ENCODE data around the gene GNG5.

The GNG5 gene

DNA sequence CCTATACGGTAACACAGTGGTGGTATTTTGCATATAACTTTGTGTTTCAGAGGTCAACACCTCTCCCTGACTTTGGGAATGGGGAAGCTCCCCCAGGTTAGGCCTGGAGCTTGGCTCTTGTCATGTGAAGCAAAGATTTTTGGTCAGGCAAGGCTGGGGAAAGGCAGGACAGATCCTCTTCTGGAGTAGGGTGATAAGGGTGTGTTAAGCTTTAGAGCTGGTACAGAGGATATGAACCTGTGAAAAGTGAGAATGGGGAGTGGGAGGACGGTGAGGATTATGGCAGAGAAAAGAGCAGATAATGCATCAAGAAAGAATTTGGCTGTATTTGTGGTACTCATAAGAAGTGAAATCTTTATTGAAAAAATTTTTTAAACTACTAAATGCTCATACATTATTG, 25.1 kb downstream of the GNG5 start:
- TF ChIP-seq POLR2AphosphoS5 (IDR thresholded peaks at IDR 0.05; ENCODE audit: low read depth, low read length) (no peak), TAF1 (IDR thresholded peaks at IDR 0.05; ENCODE audit: borderline replicate concordance, insufficient read depth, low read length) (no peak), FOXP2 (optimal IDR thresholded peaks at IDR 0.05; ENCODE audit: borderline replicate concordance, extremely low read depth, extremely low read length, insufficient read depth) (no peak), SIN3A (IDR thresholded peaks at IDR 0.05; ENCODE audit: borderline replicate concordance, insufficient read depth, low read length) (no peak)
- TF ChIP-seq, protein P1, sequence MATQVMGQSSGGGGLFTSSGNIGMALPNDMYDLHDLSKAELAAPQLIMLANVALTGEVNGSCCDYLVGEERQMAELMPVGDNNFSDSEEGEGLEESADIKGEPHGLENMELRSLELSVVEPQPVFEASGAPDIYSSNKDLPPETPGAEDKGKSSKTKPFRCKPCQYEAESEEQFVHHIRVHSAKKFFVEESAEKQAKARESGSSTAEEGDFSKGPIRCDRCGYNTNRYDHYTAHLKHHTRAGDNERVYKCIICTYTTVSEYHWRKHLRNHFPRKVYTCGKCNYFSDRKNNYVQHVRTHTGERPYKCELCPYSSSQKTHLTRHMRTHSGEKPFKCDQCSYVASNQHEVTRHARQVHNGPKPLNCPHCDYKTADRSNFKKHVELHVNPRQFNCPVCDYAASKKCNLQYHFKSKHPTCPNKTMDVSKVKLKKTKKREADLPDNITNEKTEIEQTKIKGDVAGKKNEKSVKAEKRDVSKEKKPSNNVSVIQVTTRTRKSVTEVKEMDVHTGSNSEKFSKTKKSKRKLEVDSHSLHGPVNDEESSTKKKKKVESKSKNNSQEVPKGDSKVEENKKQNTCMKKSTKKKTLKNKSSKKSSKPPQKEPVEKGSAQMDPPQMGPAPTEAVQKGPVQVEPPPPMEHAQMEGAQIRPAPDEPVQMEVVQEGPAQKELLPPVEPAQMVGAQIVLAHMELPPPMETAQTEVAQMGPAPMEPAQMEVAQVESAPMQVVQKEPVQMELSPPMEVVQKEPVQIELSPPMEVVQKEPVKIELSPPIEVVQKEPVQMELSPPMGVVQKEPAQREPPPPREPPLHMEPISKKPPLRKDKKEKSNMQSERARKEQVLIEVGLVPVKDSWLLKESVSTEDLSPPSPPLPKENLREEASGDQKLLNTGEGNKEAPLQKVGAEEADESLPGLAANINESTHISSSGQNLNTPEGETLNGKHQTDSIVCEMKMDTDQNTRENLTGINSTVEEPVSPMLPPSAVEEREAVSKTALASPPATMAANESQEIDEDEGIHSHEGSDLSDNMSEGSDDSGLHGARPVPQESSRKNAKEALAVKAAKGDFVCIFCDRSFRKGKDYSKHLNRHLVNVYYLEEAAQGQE (IDR thresholded peaks at IDR 0.05; ENCODE audit: insufficient read depth in 1 of 2, low read depth in 2 of 2, low read length in 2 of 2) = no peak

DNA sequence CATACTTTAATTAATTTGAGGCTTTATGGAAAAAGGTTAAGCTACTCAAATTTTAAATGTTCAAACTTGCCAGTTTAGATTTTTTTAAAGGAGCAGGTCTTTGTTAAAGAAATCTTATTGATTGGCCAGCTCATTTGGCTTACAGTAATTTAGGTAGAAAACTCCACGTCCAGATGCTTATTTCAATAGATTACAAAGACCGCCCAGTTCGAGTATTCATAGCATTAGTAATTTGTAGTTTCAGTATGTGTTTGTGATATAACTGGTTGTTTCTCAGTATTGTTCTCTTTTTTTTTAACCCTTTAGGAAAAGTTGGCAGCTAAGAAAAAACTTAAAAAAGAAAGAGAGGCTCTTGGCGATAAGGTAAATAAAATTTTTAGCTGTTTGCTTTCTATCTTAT, 25.7 kb downstream of the GNG5 start:
- TF ChIP-seq SIN3A (IDR thresholded peaks at IDR 0.05; ENCODE audit: borderline replicate concordance, insufficient read depth, low read length) = no peak
- TF ChIP-seq, protein P1 (IDR thresholded peaks at IDR 0.05; ENCODE audit: insufficient read depth in 1 of 2, low read depth in 2 of 2, low read length in 2 of 2) = no peak
- TF ChIP-seq FOXP2 (optimal IDR thresholded peaks at IDR 0.05; ENCODE audit: borderline replicate concordance, extremely low read depth, extremely low read length, insufficient read depth) = no peak
- TF ChIP-seq TAF1 (IDR thresholded peaks at IDR 0.05; ENCODE audit: borderline replicate concordance, insufficient read depth, low read length) = no peak
- TF ChIP-seq POLR2AphosphoS5 (IDR thresholded peaks at IDR 0.05; ENCODE audit: low read depth, low read length) = no peak

DNA sequence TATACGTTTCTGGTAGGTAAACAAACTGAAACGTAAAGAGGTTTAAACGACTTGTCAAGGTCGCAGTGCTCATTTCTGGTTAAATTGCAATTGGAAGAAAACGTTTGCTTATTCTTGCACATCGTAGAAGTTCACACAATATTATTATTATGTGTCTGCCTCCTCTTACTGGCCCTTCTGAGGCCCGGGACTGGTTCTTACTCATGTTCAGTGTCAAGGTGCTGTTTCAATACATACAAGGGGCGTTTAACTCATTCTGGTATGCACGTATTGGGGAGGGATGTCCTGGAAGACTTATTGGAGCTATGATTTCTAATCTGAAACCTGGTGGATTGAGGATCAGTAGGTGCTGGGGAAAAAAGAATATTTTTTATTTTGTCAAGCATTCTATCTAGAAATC, 26.4 kb downstream of the GNG5 start:
- TF ChIP-seq FOXP2 (optimal IDR thresholded peaks at IDR 0.05; ENCODE audit: borderline replicate concordance, extremely low read depth, extremely low read length, insufficient read depth) (no peak), TAF1 (IDR thresholded peaks at IDR 0.05; ENCODE audit: borderline replicate concordance, insufficient read depth, low read length) (no peak)

DNA sequence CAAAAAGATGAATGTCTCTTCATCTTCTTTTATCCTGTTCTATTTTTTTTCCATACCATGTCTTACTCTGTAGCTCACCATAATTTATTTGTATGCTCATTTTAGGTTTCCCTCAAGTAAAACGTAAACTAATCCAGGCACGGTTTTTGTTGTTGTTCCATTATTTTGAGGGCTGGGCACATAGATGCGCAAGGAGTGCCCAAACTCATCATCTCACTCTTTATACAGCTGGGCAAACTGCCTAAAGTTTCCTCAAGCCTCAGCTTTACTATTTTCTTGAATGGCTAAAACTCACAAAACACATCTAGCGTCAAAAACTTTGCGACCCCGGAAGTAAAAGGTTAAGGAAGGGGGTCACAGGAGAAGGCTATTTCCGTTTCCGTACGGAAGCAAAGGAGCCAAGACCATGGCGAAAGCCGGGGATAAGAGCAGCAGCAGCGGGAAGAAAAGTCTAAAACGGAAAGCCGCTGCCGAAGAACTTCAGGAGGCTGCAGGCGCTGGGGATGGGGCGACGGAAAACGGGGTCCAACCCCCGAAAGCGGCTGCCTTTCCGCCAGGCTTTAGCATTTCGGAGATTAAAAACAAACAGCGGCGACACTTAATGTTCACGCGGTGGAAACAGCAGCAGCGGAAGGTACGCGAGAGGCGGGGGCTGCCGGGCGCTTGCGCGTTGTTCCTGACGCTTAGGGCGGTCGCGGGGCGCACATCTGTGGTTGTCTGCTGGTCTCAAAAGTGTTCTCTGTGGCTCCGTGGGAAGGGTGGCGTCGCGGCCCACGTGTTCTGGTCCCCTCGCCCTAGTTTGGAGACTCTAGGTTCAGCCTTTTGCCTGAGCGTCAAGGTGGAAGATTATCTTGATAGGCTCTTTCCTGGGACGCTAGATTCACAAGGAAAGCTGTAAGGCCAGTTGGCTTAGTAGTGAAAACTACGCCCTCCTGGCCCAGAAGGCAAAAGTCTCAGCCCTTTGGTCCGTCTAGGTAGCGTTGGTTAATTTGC, 27.2 kb downstream of the GNG5 start, which contains the start of gene RPF1:
Gene RPF1 (plus strand): TSS at position 391 of the 993 bp plus-strand sequence. CDS start 16 bp downstream, at position 407.
- peak; percentile 92 for TF ChIP-seq TAF1 (IDR thresholded peaks at IDR 0.05; ENCODE audit: borderline replicate concordance, insufficient read depth, low read length)
- TF ChIP-seq SIN3A (IDR thresholded peaks at IDR 0.05; ENCODE audit: borderline replicate concordance, insufficient read depth, low read length) = peak; percentile 52; the same call in 1 of the 2 replicates
- TF ChIP-seq, protein P1 (IDR thresholded peaks at IDR 0.05; ENCODE audit: insufficient read depth in 1 of 2, low read depth in 2 of 2, low read length in 2 of 2) = no peak; a peak in 1 of 4 replicates
- TF ChIP-seq POLR2AphosphoS5 (IDR thresholded peaks at IDR 0.05; ENCODE audit: low read depth, low read length) = peak; percentile 89
- TF ChIP-seq FOXP2 (optimal IDR thresholded peaks at IDR 0.05; ENCODE audit: borderline replicate concordance, extremely low read depth, extremely low read length, insufficient read depth) = no peak

DNA sequence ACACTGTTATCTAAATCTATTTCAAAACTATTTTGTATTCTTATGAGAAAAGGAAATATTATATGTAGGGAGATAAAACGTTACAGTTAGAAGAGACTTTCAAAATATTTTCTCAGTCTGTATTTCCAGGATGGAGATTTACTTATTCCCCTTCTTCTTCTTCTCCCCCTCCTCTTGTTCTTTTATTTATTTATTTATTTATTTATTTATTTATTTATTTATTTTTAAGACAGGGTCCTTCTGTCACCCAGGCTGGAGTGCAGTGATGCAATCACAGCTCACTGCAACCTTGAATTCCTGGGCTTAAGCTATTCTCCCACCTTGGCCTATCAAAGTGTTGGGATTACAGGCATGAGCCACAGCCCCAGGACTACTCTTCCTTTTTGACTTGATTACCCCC, 30.2 kb downstream of the GNG5 start:
- TF ChIP-seq POLR2AphosphoS5 (IDR thresholded peaks at IDR 0.05; ENCODE audit: low read depth, low read length) (no peak), TAF1 (IDR thresholded peaks at IDR 0.05; ENCODE audit: borderline replicate concordance, insufficient read depth, low read length) (no peak), FOXP2 (optimal IDR thresholded peaks at IDR 0.05; ENCODE audit: borderline replicate concordance, extremely low read depth, extremely low read length, insufficient read depth) (no peak)
- TF ChIP-seq, protein P1 (IDR thresholded peaks at IDR 0.05; ENCODE audit: insufficient read depth in 1 of 2, low read depth in 2 of 2, low read length in 2 of 2) = no peak
